GM21825 (cell line): ENCODE measurements around the gene PCDHA1.

Experiments
- ATAC-seq: cut with Tn5 transposase; IDR thresholded peaks from one replicate; pipeline ENCODE4 v1.9.1; 2021; ENCODE audit warnings: mild to moderate bottlenecking, moderate library complexity; ENCODE audit not compliant: unreplicated experiment

PCDHA1 gene

DNA sequence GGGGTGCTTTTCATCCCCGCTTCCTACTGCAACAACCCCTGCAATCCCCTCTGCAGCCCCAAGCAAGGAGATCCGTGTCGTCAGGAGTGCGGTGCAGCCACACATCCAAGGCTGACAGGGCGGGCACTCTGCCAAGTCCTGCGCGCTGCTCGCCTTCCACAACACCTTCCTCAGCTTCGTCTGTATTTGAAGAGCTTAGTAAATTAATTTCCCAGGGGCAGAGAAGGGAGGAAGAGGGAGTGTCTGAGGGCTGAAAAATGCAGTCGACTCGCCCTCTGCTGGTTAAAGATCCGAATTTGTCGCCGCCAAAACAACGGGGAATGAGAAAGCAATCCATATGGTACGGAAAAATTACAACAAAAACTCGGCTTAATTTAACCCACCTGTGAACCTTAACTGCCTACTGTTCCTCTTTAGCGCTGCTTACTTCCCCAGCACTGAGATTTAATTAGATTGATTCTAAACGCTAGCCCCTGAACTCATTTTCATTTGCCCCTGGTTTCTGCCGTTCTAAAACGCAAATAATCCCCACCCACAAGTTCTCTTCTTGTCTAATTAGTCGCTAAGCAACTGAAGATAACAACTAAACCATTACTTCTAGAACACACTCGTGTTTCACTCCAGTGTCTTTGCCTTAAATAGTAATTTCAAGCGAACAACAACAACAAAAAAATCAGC lies 254.3 kb downstream of the PCDHA1 start:
- ATAC-seq, result no peak

DNA sequence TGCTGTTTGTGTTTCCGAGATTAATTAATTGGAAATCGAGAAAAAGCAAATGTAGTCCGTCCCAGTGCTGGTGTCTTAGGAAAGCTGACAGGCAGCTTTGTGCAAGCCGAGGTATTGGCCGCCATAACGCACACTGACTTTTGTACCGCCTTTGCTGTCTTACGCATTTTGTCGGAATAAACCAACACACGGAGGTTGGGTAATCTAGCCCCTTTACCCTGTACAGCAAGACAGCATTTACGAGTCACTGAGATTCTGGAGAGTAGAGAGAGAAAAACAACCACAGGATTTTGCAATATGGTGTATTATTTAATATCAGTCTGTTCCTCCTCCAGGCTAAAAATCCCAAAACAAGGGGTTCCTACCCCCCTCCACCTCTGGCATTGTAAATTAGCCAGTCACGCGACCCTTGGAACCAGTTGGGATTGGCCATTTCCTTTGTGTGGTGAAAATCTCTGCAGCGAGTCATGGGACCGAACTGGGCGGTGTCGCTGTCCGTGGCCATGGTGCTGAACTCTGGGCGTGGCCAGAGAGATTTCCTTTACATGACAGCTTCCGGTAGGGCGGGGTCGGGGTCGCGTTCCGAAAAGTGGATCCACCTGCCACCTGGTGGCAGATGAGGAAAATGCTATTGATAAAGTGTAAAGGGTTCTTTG lies 255.0 kb downstream of the PCDHA1 start:
- peak; percentile 63 for ATAC-seq

DNA sequence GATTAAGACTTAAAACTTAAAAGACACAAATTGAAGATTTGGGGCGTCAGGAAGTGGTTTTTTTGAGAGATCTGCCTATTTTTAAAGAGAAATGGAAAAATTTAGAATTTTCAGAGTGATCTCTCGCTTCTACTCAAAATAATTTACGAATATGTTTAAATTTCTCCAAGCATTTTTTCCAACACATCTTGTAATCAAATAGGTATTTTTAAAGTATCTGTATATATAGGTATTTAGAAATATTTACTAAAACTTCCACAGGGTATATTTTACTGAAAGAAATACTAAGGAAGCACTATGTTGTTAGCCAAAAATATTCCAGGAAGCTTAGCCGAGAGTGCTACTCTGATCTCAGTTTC lies 255.5 kb downstream of the PCDHA1 start:
- ATAC-seq, result no peak

DNA sequence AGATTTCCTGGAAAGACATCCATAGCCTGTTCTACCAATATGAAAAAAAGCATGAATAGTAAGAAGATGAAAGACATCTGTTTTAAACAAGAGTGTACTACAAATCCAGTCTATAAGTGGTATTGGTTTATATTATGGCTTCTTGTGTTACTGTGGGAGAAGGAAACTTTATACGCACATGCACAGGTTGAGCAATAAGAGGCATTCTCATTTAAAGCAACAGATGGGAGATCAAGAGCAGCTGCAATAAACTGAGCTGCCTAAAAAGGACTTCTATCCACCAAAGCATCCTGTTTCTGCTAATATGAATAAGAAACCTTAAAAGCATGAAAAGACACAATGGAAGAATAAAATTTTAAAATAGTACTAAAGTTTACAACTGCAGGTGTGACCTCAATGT lies 256.6 kb downstream of the PCDHA1 start:
- ATAC-seq, result no peak

DNA sequence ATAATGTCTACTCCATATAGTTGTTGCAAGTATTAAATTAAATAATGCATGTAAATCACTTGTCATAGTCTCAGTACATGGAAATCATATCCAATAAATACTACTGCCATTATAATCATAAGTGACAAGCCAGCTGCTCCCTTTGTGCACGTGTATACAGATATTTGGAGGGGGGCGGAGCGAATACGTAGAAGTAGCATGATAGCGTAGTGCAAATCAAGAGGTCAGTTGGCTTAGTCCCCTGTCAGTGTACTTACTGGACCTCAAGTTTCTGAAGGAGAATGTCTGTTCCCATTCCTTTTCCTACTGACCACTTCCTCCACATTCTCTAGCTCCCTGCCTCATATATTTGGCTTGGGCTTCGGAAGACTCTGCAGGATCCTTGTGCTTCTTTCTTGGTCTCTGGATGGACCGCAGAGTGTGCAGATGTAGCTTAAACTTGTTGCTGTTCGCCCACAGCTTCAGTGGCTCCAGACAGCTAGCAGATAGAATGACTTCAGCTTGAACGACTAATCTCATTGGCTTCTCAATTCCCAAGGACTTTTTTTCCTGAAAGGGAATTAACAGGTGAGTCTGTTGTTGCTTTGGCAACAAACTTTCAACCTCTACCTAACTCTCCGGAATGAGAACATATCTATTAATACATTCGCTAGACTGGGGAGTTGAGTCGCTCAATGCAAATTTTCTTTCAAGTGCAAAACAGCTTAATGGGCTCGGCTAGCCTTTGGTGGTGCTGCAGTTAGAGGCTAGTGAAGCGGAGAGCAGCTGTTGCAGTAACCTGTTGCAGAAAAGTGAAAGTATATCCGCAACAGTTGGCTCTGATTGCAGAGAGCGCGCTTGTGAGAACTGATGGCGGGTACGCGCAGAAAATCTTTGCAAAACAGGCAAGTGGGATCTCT lies 264.9 kb downstream of the PCDHA1 start, which contains the start of gene PCDHB1:
TSS of gene PCDHB1 (plus strand) at position 753 of the 899 bp plus-strand sequence. CDS start at position 850, 97 bp downstream.
- ATAC-seq, result no peak

DNA sequence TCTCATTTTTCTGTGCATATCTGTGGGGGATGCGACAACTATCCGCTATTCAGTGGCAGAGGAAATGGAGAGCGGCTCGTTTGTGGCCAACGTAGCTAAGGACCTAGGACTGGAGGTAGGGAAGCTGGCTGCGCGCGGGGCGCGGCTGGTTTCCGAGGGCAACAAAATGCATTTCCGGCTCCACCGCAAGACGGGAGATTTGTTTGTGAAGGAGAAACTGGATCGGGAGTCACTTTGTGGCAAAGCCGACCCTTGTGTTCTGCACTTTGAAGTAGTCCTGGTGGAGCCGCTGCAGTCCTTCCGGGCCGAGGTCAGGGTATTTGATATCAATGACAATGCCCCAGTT lies 265.6 kb downstream of the PCDHA1 start:
- no peak for ATAC-seq
